PC-3 (cell line): ENCODE data around the gene SPEF2. TPM values are rescaled to one million over a fixed set of nuclear protein-coding genes. Genes with fewer than 3 reads are reported as not detected.
A peak's percentile ranks its signal among the peaks of the same experiment; 100 is the strongest.

Experiments used
- ATAC-seq: fragments of 200-7000 bp; cut with Tn5 transposase; 2 replicates; pipeline ENCODE4 v1.9.1; 2020; ENCODE audit warnings: mild to moderate bottlenecking, moderate library complexity
- BruUV-seq: library from RNA; stranded (reverse); fragments of 400-500 nt; replicated peaks from 2 replicates; lab custom pipeline; 2021; lab: Mats Ljungman, UMichigan
- CTCF ChIA-PET: fragments of 300-600 bp; sonication (Branson Sonifier 250); formaldehyde crosslinking; loops from one replicate; lab custom pipeline; 2022; ENCODE audit warnings: antibody characterized with exemption; lab: Charles Lee
- POLR2A ChIA-PET: fragments of 300-600 bp; sonication (Branson Sonifier 250); formaldehyde crosslinking; loops from one replicate; lab custom pipeline; 2022; ENCODE audit warnings: antibody characterized with exemption; ENCODE audit not compliant: unreplicated experiment; lab: Charles Lee
- DNase-seq: peaks from one replicate; pipeline ENCODE4 v3.0.0-alpha.2; 2015
- H2AFZ ChIP-seq: fragments of 300-600 bp; sonication (generic); 2 replicates; pipeline ENCODE4 v1.6.0; 2016; ENCODE audit warnings: antibody characterized with exemption, low read length
- H3F3A ChIP-seq: fragments of 300-600 bp; sonication (generic); one replicate; pipeline ENCODE4 v1.6.0; 2017; ENCODE audit warnings: antibody characterized with exemption, low read length, control low read depth, mild to moderate bottlenecking; ENCODE audit not compliant: unreplicated experiment
- H3K27ac ChIP-seq: fragments of 300-600 bp; sonication (generic); 2 replicates; pipeline ENCODE4 v1.5.1; 2016; ENCODE audit warnings: mild to moderate bottlenecking, low read length
- H3K27me3 ChIP-seq: fragments of 300-600 bp; sonication (generic); 2 replicates; pipeline ENCODE4 v1.6.1; 2016; ENCODE audit warnings: low read length, mixed read lengths
- H3K36me3 ChIP-seq: fragments of 300-600 bp; sonication (generic); 2 replicates; pipeline ENCODE4 v1.6.1; 2016; ENCODE audit warnings: low read depth, mixed run types, low read length, mixed read lengths
- H3K4me1 ChIP-seq: fragments of 300-600 bp; sonication (generic); 2 replicates; pipeline ENCODE4 v1.5.1; 2016; ENCODE audit warnings: low read length; ENCODE audit not compliant: insufficient read depth
- H3K4me2 ChIP-seq: fragments of 300-600 bp; sonication (generic); 2 replicates; pipeline ENCODE4 v1.6.0; 2016; ENCODE audit warnings: low read length
- H3K4me3 ChIP-seq: fragments of 300-600 bp; sonication (generic); 2 replicates; pipeline ENCODE4 v1.5.1; 2016; ENCODE audit warnings: mild to moderate bottlenecking, low read length, mixed read lengths
- H3K79me2 ChIP-seq: fragments of 300-600 bp; sonication (generic); 2 replicates; pipeline ENCODE4 v1.6.1; 2017; ENCODE audit warnings: low read length, mixed read lengths
- H3K9ac ChIP-seq: fragments of 300-600 bp; sonication (generic); 2 replicates; pipeline ENCODE4 v1.6.0; 2016; ENCODE audit warnings: mild to moderate bottlenecking, low read length
- H3K9me2 ChIP-seq: fragments of 300-600 bp; sonication (generic); replicated peaks from 2 replicates; pipeline ENCODE4 v1.6.1; 2016; ENCODE audit warnings: mixed run types, low read length, mixed read lengths
- H3K9me3 ChIP-seq: fragments of 300-600 bp; sonication (generic); 2 replicates; pipeline ENCODE4 v1.6.1; 2016; ENCODE audit warnings: low read length, mixed read lengths
- H4K20me1 ChIP-seq: fragments of 300-600 bp; sonication (generic); 2 replicates; pipeline ENCODE4 v1.6.1; 2016; ENCODE audit warnings: low read length, mixed read lengths
- EZH2 ChIP-seq: fragments of 300-600 bp; sonication (generic); IDR thresholded peaks from one replicate; pipeline ENCODE4 v1.6.1; 2017; ENCODE audit warnings: antibody characterized with exemption, mild to moderate bottlenecking, low read length; ENCODE audit not compliant: unreplicated experiment
- EZH2phosphoT487 ChIP-seq: fragments of 300-600 bp; sonication (generic); IDR thresholded peaks from 2 replicates; pipeline ENCODE4 v1.6.1; 2018; ENCODE audit warnings: mild to moderate bottlenecking, antibody characterized with exemption, low read length, borderline replicate concordance
- intact Hi-C: fragments of 100-400 bp; cut with micrococcal nuclease; formaldehyde crosslinking; loops from 2 replicates; pipeline ENCODE4 v1.9.0; 2023
- total RNA-seq: library from RNA; depleted of rRNA; stranded (reverse); fragments of >200 nt; gene quantifications from 2 replicates; pipeline ENCODE4 v1.2.3, GENCODE V29; 2014
- TF ChIP-seq, protein P1 (sequence below): fragments of 300-600 bp; sonication (generic); conservative IDR thresholded peaks from 2 replicates; pipeline ENCODE4 v1.5.1; 2017; ENCODE audit warnings: antibody characterized with exemption, low read depth, mild to moderate bottlenecking, low read length

Gene SPEF2
- total RNA-seq, 1 experiment from 2014 or later, result 2.3 TPM

DNA sequence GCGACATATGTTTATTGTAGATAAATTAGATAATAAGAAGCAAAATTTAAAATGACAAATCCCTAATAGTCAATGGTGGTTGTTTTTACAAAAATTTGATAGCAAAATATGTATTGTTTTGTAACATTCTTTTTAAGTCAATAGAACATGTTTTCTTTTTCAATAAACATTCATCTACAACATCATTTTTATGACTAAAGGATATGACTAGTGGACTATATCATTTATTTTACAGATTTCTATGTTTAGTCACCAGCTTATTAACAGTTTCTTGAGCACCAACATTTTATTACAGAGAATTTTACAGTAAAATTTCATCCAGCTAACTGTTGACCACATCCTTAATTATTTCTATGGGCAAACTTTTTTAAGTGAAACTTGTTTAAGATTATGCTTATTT lies 124.3 kb downstream of the SPEF2 start:
- ChIA-PET CTCF (interaction anchor here (0.6 kb wide), 1 partner anchor 91 kb away, joined by 3 read pairs; no protein-coding TSS in a partner anchor), POLR2A (no interaction called here)
- H3K4me3 ChIP-seq, result peak overlapping the region; percentile 7; the same call in 1 of the 2 replicates
- no peaks in the 10 kb centered on the region for H3K27me3 ChIP-seq
- peak overlapping the region; percentile 90 for H3K27ac ChIP-seq
- H3K79me2 ChIP-seq, result no peaks in the 10 kb centered on the region
- peak overlapping the region; percentile 66 for H3K4me2 ChIP-seq
- peak overlapping the region; percentile 47 for H3K9ac ChIP-seq
- no peaks in the 10 kb centered on the region for H3K36me3 ChIP-seq
- no peaks in the 10 kb centered on the region for H3K9me3 ChIP-seq
- no peaks in the 10 kb centered on the region for H3F3A ChIP-seq
- ATAC-seq, result peak; percentile 55
- no peaks in the 10 kb centered on the region for H3K9me2 ChIP-seq
- no peak overlapping the region; the same call in 1 of the 2 replicates for H2AFZ ChIP-seq
- intact Hi-C loops, result loop anchor here (1.0 to 10.0 kb wide), 5 partner anchors 28 to 133 kb away; partner anchors contain the start of gene IL7R
- BruUV-seq, result no TSS peak
- H3K4me1 ChIP-seq, result peaks cover 23% of the 10 kb centered on the region
- TF ChIP-seq EZH2phosphoT487 (no peak), EZH2 (no peak)
- TF ChIP-seq, protein P1, sequence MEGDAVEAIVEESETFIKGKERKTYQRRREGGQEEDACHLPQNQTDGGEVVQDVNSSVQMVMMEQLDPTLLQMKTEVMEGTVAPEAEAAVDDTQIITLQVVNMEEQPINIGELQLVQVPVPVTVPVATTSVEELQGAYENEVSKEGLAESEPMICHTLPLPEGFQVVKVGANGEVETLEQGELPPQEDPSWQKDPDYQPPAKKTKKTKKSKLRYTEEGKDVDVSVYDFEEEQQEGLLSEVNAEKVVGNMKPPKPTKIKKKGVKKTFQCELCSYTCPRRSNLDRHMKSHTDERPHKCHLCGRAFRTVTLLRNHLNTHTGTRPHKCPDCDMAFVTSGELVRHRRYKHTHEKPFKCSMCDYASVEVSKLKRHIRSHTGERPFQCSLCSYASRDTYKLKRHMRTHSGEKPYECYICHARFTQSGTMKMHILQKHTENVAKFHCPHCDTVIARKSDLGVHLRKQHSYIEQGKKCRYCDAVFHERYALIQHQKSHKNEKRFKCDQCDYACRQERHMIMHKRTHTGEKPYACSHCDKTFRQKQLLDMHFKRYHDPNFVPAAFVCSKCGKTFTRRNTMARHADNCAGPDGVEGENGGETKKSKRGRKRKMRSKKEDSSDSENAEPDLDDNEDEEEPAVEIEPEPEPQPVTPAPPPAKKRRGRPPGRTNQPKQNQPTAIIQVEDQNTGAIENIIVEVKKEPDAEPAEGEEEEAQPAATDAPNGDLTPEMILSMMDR, result no peak
- no peaks in the 10 kb centered on the region for H4K20me1 ChIP-seq
- peak; percentile 64 for DNase-seq

DNA sequence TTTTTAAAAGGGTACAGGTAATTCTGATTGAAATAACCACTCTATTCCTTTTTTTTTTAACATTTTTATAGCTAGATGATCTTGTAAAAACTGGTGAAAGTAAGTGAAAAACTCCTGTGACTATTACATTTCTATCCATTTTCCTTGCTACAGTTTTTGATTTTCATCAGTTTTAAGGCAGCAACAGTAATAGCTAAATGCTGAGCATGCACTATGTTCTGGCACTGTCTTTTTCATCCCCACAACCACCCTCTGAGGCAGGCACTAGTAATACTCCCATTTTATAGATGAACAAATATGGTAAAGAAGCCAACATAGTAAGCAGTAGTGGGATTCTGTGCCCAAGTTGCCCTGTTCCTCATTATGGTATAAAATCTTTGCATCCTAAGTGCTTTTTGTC lies 126.0 kb downstream of the SPEF2 start:
- Histone ChIP-seq H3K9me2 (no peaks in the 10 kb centered on the region), H3K9me3 (no peaks in the 10 kb centered on the region), H3K9ac (no peak overlapping the region), H3F3A (no peaks in the 10 kb centered on the region), H3K36me3 (no peaks in the 10 kb centered on the region), H3K27ac (no peak overlapping the region), H3K4me2 (no peak overlapping the region), H3K79me2 (no peaks in the 10 kb centered on the region), H3K4me1 (peaks cover 23% of the 10 kb centered on the region), H2AFZ (no peak overlapping the region), H3K4me3 (no peak overlapping the region), H3K27me3 (no peaks in the 10 kb centered on the region), H4K20me1 (no peaks in the 10 kb centered on the region)
- ChIA-PET CTCF (interaction anchor here (0.7 kb wide), 1 partner anchor 46 kb away, joined by 3 read pairs; no protein-coding TSS in a partner anchor), POLR2A (no interaction called here)
- DNase-seq, result no peak
- BruUV-seq, result no TSS peak
- TF ChIP-seq EZH2phosphoT487, result no peak
- no peak for TF ChIP-seq EZH2
- TF ChIP-seq, protein P1, result no peak
- no peak for ATAC-seq
- intact Hi-C loops, result loop anchor here (2.0 to 10.0 kb wide), 4 partner anchors 33 to 135 kb away; partner anchors contain the start of gene IL7R

DNA sequence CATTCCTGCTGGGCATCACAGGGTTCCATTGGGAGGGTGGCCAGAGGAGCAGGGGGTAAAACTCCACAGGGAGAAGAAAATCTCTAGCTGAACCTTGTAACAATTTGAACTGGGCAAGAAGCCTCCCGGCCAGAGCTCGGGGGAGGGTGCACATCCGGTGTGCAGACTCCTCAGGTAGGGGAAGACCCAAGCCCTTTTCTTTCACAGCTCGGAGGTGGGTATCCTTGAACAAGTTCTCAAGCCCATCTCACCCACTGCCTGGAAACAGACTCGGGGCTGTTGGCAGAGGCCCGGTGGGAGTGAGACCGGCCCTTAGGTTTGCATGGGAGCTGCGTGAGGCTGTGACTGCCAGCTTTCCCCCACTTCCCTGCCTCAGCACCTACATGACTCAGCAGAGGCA lies 127.5 kb downstream of the SPEF2 start:
- Histone ChIP-seq H3K4me2 (no peak overlapping the region), H4K20me1 (no peaks in the 10 kb centered on the region), H3K9ac (no peak overlapping the region), H3K4me1 (peaks cover 23% of the 10 kb centered on the region), H3K4me3 (no peak overlapping the region), H3K9me2 (no peaks in the 10 kb centered on the region), H3K79me2 (no peaks in the 10 kb centered on the region), H3K27me3 (no peaks in the 10 kb centered on the region), H2AFZ (no peak overlapping the region), H3K36me3 (no peaks in the 10 kb centered on the region), H3F3A (no peaks in the 10 kb centered on the region), H3K27ac (no peak overlapping the region), H3K9me3 (no peaks in the 10 kb centered on the region)
- no peak for ATAC-seq
- POLR2A ChIA-PET, result no interaction called here
- intact Hi-C loops, result loop anchor here (10.0 kb wide), 1 partner anchor 90 kb away; no protein-coding TSS in a partner anchor
- CTCF ChIA-PET, result no interaction called here
- TF ChIP-seq, protein P1, result no peak
- no peak for TF ChIP-seq EZH2phosphoT487
- no peak for TF ChIP-seq EZH2
- BruUV-seq, result no TSS peak
- DNase-seq, result no peak
